ENCODE measurements around the gene HBZ.

DNA sequence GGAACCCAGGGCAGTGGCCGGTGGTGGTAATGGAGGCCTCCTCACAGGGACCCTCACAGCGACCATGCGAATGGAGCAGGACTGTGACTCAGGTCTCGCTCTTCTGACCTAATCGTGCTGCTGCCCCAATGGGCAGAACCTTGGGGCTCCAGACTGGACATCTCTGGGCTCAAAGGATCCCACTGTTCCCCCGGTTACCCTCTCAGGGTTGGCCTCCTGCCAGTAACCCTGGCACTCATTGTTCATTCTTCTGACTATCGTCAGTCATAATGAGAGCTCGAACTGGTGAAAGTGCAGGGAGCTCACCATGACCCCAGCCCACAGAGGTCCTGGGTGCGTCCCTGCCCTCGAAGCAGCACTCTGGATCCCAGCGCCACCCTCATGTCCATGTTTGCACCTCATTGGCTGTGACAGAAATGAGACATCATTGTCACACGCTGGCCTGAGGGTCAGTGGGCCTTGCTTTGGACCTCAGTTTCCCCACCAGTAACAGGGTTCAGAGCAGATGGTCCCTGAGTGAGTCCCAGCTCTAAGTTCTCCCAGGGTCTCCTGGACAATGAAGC, 10.0 kb upstream of the HBZ start:
- TF ChIP-seq, protein P1, sequence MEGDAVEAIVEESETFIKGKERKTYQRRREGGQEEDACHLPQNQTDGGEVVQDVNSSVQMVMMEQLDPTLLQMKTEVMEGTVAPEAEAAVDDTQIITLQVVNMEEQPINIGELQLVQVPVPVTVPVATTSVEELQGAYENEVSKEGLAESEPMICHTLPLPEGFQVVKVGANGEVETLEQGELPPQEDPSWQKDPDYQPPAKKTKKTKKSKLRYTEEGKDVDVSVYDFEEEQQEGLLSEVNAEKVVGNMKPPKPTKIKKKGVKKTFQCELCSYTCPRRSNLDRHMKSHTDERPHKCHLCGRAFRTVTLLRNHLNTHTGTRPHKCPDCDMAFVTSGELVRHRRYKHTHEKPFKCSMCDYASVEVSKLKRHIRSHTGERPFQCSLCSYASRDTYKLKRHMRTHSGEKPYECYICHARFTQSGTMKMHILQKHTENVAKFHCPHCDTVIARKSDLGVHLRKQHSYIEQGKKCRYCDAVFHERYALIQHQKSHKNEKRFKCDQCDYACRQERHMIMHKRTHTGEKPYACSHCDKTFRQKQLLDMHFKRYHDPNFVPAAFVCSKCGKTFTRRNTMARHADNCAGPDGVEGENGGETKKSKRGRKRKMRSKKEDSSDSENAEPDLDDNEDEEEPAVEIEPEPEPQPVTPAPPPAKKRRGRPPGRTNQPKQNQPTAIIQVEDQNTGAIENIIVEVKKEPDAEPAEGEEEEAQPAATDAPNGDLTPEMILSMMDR (conservative IDR thresholded peaks at IDR 0.05 in 1 of 2, IDR thresholded peaks at IDR 0.05 in 1 of 2; ENCODE audit: low read depth in 1 of 2, low read length in 2 of 2) = no peak
- TF ChIP-seq EZH2 (IDR thresholded peaks at IDR 0.05; ENCODE audit: low read length, missing control alignments) = no peak
